GM19351 (cell line): ENCODE measurements around the gene CACNA1G.

Experiments used
- ATAC-seq: cut with Tn5 transposase; IDR thresholded peaks from one replicate; pipeline ENCODE4 v1.9.1; 2021; ENCODE audit warnings: mild to moderate bottlenecking, moderate library complexity; ENCODE audit not compliant: unreplicated experiment

Gene CACNA1G

GRCh38 chr17:50608700-50609379, 48.3 kb downstream of the CACNA1G start:
- ATAC-seq: no peak

- ATAC-seq: no peak
These were observed 49.0 kb downstream of the CACNA1G start for GRCh38 chr17:50609380-50610074.

- ATAC-seq: no peak
These were observed 51.1 kb downstream of the CACNA1G start for GRCh38 chr17:50611634-50612033.

- ATAC-seq: no peak
These were observed 51.8 kb downstream of the CACNA1G start for GRCh38 chr17:50612281-50612680.

GRCh38 chr17:50613007-50613992, 52.8 kb downstream of the CACNA1G start:
- ATAC-seq: no peak

- no peak for ATAC-seq
These were observed 54.0 kb downstream of the CACNA1G start for GRCh38 chr17:50614471-50615051.

- ATAC-seq: no peak
These were observed 55.3 kb downstream of the CACNA1G start for GRCh38 chr17:50615828-50616227.

GRCh38 chr17:50618300-50618699, 57.8 kb downstream of the CACNA1G start:
- ATAC-seq: no peak

- no peak for ATAC-seq
These were observed 58.4 kb downstream of the CACNA1G start for GRCh38 chr17:50618941-50619340.

GRCh38 chr17:50619489-50619888, 59.0 kb downstream of the CACNA1G start:
- no peak for ATAC-seq

- no peak for ATAC-seq
These were observed 59.7 kb downstream of the CACNA1G start for GRCh38 chr17:50620237-50620636.

- no peak for ATAC-seq
These were observed 60.3 kb downstream of the CACNA1G start for GRCh38 chr17:50620858-50621257.

- ATAC-seq: no peak
These were observed 61.1 kb downstream of the CACNA1G start for GRCh38 chr17:50621574-50622031.

GRCh38 chr17:50624321-50624934, 63.9 kb downstream of the CACNA1G start:
- no peak for ATAC-seq

GRCh38 chr17:50625032-50625871, 64.7 kb downstream of the CACNA1G start:
- ATAC-seq: no peak

- peak; percentile 51 for ATAC-seq
These were observed 65.6 kb downstream of the CACNA1G start for GRCh38 chr17:50626037-50626574.

GRCh38 chr17:50627036-50627781, 66.7 kb downstream of the CACNA1G start:
- no peak for ATAC-seq

- ATAC-seq: no peak
These were observed 67.5 kb downstream of the CACNA1G start for GRCh38 chr17:50627782-50628601.
